NCI-H128 (cell line): ENCODE data around the gene TMEM258.

Experiments
- DNase-seq: peaks from one replicate; lab custom pipeline; 2025; ENCODE audit not compliant: unreplicated experiment; lab: John Stamatoyannopoulos, UW

The TMEM258 gene

DNA sequence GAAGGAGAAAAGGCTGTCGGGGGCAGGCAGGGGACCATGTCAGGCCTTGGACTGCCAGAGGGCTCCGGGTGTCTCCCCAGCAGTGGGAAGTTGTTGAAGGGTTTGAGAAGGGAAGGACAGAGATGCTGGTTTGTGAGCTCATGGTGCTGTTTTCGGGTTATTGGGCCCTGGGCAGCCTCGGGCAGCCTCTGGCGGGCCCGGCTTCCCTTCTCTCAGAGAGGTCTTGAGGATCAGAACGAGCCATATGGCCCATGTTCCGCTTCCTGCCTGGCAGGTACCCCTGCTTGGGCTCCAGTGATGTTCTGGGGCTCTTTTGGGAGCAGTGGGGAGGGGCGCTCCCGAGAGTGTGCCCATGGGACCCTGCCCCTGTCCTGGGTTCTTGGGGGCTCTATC, 30.2 kb downstream of the TMEM258 start:
- no peak for DNase-seq

DNA sequence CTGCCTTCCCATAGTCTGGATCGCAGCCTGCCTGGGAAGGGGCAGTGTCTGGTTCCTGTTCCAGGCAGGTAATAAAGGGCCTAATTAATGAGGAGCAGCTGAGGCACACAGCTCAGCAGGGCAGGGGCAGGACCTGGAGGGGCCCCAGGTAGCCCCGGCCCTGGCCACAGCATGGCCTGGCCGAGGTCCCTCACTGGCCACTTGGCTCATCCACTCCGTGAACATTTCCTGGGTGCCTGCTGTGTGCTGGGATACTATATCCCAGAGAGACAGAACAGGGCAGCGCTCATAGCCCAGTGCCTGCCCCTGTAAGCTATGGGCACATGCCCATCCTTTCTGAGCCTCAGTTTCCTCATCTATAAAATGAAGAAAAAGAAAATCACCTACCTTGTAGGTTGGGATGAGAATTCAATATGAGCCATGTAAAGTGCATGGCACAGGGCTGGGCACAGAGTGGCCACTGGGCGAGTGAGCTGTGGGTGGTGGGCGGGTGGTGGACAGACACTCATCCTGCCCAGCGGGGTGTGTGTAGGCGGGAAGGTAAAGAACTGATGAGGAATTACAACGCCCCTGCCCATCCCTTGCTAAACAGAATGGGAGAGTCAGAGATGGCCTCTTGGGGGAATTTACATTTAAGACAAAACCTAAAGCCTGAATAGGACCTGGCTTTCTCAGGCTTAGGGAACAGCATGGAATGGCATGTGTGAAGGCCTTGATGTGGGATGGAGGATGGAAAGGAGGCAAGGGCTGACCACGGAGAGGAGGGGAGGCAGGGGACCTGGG, 30.8 kb downstream of the TMEM258 start:
- DNase-seq = no peak

DNA sequence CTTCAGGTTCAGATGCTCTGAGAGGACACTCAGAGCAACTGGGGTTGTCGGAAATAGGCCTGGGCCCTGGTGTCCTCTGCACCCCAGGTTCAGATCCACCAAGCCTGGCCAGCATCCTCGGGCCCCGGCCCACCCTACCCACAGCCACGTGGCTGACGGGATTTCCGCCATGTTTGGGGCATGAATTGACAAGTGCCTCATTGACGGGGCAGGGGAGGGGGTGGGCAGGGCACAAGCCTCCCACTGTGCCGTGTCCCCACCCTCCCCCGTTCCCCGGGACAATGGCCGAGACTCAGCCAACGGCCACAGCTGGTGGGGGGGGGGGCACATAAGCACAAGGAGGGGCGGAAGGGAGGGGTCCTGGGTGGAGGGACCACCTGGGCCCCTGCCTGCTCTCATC, 31.5 kb downstream of the TMEM258 start:
- DNase-seq = no peak

DNA sequence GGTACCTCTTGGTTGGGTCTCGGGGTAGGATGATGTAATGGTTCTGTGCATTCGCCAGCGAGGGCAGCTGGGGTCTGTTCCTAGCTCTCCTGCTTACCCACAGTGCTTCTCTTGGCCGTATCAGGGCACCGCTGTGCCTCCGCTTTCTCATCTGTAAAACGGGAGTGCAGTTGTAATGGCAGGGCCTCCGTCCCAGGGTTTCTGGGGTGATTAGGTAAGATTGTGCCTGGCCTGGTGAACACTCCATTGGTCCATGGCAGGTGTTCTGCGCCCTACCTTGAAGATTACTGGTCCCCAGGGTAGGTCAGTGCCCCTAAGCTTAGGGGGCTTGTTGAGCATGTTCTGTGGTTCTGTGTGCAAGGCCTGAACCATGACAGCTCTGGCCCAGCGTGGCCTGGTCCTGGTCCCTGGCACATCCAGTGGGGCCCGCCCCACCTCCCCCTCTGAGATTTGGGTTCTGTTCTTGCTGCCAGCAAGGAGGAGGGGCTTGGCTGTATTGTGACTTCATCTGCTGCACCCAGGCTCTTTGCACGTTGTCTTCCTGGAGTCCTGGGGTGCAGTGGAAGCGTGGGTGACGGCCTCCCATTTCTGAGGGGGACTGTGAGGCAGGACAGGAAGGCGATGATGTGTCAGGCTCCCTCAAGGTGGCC, 35.1 kb downstream of the TMEM258 start:
- DNase-seq = no peak

DNA sequence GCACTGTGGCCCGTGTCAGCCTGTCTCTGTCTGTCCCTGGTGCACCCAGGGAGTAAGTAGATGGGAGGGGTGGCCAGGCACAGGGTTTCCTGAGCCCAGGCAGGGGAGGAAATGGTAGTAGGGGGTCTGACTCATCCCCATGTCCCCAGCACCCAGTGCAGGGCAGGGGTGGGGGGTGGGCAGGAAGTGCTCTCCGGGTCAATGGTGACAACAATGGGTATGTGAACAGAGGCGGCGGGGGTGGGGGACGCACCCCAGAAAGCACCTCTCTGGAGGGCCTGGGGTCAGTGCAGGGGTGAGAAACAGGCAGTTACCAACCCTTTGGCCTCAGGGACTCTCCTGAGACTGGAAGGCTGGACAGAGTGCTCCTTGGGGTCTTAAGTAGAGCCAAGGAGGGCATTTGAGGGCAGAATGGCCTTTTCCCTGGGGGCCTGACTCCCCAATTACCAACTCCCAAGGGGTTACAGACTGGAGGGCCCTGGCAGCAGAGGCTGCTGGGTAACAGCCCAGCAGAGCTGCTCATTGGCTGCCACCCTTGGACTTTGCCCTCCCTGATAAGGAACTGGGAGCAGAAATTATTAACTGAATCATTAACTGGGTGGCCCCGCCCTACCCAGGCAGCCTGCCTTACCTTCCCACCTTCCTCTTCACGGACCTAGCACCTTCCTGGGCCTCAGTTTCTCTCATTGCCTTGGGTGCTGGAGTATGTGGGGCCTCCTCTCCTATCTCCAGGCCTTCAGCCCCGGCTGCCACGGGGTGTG, 35.8 kb downstream of the TMEM258 start:
- no peak for DNase-seq

DNA sequence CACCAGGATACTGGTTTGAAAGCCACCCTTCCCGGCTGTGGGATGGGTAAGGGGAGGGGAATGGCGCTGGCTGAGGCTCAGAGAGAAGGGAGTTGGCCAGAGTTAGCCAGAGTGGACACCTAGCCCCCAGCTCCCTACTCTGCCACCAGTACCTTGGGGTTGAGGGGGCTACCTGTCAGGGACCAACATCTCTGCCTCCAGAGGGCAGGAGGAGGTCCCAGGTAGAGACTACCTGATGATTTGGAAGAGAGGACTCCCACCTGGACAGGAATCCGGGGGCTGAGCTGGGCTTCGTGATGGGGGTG, 36.3 kb downstream of the TMEM258 start:
- no peak for DNase-seq

DNA sequence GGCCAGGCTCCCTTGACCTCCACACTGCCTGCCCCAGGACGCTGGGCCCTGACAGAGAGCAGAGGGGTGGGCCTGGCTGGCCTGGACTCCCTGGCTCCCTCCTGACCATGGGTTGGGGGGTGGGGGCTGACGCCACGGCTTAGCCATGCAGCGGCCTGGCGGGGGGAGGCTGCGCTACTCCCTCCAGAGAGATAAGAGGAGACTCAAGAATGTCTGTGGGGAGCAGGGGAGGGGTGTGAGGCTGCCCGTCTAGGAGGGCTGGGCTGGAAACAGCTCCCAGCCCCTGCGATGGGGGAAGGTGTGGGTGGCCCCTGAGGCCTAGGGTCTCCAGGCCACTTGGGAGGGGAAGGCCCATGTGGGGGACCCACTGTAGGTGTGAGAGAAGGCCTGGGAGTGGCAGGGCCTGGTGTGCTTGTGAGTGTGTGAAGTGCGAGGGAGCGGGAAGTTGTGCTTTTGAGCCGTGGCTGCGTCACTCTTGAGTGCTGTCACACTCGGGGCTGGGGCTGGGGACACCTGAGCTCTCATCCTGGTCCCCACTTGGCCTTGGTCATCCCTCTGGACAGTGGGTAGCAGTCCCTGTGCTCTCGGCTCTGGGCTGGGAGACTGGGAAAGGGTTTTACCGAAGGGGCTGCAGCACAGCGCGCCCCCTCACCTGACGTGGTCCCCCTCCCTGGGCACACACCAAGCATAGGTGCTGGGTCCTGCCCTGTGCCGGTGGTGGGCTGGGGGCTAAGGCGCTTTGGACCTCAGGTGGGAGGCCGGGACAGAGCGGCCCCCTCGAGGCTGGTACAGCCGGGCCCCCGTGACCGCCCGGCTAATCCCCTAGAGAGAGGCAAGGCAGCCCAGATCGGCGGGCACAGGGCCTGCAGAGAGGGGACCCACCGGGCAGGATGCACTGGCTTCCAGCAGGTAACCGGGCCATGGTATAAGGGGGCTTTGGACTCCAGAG, 37.6 kb downstream of the TMEM258 start:
- DNase-seq = no peak

DNA sequence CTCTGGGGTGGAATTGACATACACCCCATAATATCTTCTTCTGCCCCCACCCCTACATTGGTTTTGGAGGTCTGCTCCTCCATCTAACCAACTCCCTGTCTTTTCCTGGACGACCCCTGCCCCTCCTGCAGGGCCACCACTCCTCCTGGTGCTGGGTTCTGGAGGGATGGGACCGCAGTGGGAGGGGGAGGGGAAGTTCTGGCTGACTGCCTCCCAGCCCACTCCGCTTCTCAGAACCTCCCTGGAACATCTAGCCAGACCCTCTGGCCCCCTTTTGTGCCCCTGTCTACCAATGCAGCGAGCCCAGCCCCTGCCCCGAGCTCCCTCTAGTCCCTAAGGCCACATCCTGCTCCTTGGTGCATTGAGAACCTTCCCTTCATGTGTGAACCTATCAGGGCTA, 38.7 kb downstream of the TMEM258 start:
- DNase-seq = no peak

DNA sequence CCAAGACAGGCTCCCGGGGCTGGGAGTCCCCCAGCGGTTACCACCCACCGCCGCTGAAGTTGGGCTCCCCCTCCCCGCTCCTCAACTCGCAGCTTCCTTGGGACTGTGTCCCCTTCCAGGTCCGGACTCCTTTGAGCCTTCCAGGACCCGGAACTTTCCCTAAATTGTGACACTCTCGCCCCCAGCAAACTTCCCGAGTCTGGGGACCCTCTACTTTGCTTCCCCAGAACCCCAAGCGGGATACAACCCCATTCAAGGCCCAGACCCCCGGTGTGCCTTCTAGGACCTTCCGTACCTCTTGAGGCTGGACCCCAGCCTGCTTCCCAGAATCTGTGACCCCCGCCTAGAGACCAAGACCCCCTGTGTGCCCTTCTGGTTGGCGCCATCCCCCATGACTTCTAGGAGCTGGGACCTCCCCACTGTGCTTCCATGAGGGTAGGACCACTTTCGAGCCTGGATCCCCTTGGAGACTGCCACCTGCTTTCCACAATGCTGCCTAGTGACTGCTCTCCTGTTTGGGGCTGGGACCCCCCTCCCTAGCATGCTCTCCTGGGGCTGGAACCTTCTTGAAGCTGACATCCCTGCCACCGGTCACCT, 39.4 kb downstream of the TMEM258 start:
- no peak for DNase-seq

DNA sequence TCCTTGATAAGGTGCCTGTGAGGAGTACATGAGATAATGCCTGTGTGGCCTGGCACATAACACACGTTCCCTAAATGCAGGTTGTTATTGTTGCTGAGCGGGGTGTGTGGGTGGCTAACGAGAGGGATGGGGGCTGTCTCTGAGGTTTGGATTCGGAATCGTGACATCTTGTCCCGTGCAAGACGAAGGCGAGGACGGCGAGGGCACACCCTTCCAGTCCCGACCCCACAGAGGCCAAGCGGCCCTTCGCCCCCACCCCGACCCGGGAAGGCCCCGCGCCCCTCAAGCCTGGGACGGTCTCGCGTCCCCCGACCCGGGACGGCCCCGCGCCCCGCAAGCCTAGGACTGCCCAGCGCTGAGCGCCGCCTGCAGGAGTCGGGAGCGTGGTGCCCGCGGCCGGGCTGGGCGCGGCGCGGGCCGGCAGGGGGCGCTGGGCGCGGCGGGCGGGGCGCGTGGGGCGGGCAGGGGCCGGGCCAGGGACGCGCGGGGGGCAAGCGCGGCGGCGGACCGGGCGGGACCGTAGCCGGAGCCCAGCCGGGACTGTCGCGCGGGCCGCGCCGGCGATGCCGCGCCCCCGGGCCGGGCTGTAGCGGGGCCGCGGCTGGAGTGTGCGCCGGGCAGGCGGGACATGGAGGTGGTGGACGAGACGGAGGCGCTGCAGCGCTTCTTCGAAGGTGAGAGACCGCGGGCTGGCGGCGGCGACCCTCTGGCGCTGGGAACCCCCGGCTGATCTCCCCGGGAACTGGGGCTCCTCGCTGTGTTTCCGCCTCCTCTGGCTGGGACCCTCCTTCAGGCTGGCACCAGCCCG, 40.1 kb downstream of the TMEM258 start, which contains the start of gene MYRF:
Gene MYRF, plus strand, starts transcription at position 520 of the 808 bp plus-strand sequence. Its CDS starts 109 bp downstream, at position 629.
- DNase-seq = no peak

DNA sequence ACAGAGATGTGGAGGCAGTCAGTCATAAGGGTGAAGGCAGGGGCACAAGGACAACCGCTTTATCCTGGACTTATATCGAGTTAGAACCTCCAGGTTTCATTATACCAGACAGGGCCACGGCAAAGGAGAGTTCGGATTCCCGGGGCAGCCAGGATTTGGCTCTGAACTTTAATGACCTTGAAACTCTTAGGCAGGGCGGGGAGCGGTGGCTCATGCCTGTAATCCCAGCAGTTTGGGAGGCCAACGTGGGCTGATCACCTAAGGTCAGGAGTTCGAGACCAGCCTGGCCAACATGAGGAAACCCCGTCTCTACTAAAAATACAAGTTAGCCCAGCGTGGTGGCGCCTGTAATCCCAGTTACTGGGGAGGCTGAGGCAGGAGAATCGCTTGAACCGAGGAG, 41.0 kb downstream of the TMEM258 start:
- no peak for DNase-seq

DNA sequence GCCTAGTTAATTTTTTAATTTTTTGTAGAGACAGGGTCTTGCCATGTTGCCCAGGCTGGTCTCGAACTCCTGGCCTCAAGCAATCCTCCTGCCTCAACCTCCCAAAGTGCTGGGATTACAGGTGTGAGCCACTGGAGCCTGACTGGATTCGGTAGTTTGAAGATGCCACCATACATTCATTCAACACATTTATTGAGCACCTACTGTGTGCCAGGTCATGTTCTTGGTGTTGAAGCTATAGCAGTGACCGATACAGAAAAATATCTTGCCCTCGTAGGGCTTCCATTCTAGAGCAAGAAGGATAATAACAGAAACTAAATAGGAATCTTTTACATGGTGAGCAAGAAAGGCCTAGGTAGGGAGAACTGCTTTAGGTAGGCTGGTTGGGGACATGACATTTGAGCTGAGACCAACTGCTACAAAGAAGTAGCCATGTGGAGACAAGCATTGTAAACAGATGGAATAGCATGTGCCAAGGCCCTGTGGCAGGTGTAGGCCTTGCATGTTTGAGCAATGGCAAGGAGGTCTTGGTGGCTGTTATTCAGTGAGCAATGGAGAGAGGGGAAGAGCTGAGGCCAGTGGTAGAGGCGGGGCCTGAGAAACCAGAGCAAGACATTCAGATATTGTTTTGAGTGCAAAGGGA, 41.6 kb downstream of the TMEM258 start:
- DNase-seq = no peak

DNA sequence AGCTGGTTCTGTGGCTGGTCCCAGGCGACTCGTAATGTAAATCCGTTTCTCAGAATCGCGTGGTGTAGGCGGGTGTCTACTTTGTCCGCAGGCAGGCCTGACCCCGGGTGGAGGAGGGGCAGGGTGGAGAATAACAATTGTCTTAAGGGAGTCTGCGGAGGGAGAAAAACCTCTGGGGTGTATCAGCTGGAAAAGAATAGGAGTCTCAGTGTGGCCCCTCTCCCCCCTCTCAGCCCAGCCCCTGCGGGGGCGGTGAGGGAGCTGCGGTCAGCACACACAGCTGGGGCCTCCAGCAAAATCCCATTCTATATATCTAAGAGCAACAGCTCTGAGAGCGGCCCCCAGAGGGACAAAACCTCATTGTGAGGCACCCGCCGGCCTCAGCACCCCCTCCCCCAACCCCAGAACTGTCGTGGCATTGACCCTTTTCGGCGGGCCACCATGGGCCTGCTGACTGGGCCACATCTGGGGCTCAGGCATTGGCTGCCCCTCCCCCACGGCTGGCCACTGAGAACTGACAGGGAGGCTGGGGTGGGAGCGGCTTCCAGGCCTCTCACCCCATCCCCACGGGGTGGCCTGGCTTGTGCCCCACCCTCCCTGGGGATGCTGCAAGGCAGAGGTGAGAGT, 42.7 kb downstream of the TMEM258 start:
- no peak for DNase-seq

DNA sequence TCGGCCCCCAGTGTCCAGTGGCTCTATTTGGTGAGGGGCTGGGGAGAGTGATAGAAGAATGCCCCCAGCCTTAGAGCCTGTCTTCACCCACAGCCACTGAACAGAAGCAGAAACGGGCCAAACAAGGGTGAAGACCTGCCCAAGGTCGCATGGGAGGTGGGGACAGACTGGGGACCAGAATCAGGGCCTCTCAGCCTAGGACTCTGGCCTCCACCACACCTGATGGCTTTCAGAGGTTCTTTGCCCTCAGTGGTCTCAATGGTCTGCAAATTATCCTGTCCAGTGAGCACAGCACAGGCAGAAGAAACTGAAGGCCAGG, 44.5 kb downstream of the TMEM258 start:
- no peak for DNase-seq

DNA sequence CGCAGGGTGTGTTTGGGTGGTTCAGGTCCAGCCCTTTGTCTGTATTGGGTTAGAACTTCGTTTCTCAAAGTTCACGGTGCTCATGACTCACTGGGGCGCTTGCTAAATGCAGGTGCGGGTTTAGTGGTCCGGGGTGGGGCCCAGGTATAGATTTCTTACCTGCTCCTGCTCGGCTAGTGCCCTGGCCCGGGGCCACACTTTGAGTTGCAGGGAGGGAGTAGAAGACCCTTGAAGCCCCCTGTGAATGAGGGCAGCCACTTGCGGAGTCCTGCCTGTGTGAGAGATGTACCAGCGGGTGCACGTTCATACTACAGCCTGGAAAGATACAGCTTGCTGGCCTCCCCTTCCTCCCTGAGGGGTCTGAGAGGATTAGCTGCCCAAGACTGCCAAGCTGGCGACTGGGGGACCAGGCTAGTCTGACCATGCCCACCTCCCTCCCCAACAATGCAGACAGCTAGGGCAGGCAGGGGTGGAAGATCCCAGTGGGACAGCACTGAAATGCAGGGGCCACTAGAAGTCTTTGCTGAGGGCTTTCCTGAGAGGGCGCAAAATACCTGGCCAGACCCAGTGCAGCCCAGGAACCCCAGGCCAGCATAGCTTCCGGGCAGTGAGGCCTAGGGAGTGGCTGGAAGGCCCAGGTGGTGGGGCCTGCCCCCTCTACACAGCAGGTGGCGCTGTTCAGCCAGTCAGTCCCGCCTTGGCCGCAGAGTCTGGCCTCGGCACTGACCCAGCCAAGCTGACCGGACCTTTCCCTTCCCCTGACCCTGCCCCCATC, 45.0 kb downstream of the TMEM258 start:
- DNase-seq = no peak

DNA sequence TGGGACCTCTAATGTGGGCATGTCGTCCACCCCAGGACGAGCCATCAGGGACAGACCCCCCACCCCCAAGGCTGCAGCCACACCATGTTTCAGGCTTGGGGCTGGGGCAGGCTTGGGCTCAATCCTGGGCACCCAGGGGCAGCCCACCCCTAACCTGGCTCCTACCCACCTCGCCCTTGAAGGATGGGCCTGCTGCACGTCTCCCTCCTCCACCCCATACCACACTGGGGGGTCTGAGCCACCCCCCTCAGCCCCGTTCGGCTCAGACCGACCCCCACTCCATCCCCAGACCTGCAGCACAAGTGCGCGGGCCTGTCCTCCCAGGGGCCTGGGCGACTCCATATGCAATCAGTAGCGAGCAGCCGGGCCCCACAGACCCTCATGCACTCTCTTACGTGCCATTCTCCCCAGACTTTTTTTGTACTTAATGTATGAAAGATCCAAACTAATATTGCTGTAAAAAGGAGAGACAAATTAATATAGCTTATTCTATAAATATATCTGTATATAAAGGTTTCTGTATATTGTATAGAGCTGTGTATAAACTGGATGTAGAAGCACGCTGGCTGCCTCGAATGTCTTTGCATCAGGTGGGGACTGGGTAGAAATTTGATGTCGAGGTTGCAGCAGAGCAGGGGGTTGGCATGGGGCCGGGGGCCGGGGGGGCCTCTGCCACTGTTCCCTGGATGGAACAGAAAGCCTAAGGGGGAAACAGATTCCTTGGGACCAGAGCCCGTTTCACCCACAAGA, 45.8 kb downstream of the TMEM258 start:
- no peak for DNase-seq

DNA sequence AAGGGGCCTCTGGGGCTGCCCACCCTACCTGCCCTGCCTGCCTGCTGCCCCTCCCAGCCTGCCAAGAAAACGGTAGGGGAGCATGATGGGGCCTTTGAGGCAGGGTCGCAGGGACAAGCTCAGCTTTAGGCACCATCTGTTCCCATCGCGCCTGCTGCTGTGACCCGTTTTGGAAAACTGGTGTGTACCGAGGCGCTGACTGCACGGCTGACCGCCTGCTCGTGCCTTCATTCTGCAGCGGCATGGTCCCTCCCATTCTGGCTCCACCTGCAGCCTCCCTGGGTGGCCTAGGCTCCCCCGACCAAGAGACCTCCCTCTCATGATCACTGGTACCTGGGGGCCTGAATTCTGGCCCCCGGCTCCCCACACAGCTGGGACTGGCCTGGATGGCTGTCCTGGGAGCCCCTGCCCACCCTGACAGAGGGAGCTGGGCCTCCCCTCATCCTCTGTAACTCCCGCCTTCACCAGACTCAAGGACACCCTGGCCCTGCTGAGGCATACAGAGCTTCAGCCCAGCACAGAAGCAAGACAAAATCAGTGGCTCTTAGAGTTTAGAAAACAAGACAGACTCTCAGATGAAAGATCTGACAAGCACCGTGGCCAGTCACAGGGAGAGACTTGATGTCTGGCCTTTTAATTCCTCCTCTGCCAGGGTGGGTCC, 46.5 kb downstream of the TMEM258 start:
- DNase-seq = no peak
